Urothelium cell line (cell line): Measurements from ENCODE around the gene JAM3.

ENCODE experiments used
- DNase-seq: peaks from one replicate; pipeline ENCODE4 v3.0.0; 2011; ENCODE audit warnings: low spot score, mixed read lengths
- FAIRE-seq: peaks from 2 replicates; lab custom pipeline; 2011; peaks lifted over from hg19 to GRCh38; lab: Jason Lieb, UNC

The JAM3 gene

DNA sequence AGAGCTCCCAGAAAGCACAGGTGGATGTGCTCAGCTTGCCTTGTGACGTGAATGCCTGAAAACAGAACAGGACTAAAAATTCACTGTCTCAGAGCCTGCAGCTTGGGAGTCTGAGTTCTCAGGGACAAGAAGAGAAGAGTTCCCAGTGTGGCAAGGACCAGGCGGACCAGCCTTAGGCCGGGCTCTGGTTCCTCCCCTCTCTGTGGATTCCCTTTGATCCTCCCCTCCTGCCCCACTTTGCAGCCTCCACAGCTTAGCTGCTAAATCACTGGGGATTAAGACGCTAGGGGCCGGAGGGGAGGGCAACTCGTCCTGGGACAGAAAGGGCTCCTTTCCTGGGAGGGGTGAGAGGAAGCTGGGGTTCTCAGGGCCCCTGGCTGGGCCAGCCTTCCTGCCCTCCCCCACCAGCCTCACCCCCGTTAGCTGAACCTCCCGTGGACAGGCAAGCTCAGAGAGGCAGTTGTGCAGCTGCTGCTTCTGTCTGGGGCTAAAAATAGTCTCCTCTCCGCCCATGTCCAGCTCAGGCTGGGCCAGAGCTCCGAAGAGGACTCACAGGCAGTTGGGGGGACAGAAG is 29.9 kb upstream of the JAM3 start:
- FAIRE-seq: no peak
- no peak for DNase-seq

GRCh38 chr11:134039726-134040385 is 29.0 kb upstream of the JAM3 start:
- DNase-seq (no peak), FAIRE-seq (no peak)

GRCh38 chr11:134040386-134041302 is 28.2 kb upstream of the JAM3 start:
- no peak for DNase-seq
- FAIRE-seq: no peak

DNA sequence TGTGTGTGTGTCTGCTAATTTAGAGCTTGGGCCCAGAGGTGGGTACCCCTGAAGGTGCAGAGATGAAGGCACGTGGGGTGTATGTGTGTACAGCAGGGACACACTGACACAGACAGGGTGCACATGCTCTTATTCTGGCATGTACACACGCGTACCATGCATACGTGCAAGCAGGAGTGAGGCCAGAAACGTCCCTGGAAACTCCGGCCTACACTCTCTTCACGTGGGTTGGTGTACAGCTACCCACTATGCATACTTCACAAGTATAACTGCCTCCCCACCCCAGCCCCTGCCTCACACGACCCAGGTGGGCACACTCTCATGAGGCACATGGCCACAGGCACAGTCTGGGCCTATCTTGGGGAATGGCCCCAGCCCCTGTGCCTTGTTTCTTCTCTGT is 27.5 kb upstream of the JAM3 start:
- DNase-seq (no peak), FAIRE-seq (no peak)

- FAIRE-seq (no peak), DNase-seq (no peak)
Observed at GRCh38 chr11:134041791-134042696, 26.8 kb upstream of the JAM3 start.

GRCh38 chr11:134043821-134044420 is 25.0 kb upstream of the JAM3 start:
- no peak for FAIRE-seq

DNA sequence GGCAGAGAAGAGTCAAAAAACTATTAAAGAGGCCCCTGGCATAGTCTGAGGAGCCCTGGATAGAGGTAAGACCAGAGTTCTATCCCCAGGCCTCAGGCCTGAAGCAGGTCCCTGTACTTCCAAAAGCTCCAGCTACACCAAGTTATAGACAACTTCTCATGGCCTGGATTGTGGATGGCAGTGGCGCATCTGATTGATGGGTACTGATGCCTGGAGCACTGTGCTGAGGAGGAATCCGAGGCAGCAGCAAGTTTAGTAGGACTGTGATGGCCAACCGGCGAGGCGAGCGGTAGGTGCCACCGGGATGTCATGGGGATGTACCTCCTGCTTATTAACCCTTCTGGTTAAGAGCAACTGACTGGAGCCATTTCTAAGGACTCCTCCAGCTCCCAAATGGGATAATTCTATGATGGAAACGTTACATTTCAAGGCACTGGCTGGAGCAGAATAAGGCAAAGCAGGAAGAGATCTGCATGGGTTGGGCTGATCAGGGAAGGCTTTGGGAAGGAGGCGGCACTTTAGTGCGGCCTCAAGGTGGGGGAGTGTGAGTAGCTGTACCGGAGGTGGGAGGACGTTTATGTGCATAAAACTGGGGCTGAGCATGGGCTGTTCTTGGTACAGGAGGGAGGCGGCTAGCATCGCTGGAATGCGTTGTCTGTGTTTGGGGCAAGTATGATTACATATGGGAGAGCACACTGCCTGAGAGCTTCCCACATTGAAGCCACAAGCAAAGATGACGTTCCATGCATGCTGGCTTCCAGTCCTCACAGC is 24.2 kb upstream of the JAM3 start:
- DNase-seq (no peak), FAIRE-seq (no peak)

More at GRCh38 chr11:134043821-134044420, 25.0 kb upstream of the JAM3 start:
- no peak for DNase-seq

DNA sequence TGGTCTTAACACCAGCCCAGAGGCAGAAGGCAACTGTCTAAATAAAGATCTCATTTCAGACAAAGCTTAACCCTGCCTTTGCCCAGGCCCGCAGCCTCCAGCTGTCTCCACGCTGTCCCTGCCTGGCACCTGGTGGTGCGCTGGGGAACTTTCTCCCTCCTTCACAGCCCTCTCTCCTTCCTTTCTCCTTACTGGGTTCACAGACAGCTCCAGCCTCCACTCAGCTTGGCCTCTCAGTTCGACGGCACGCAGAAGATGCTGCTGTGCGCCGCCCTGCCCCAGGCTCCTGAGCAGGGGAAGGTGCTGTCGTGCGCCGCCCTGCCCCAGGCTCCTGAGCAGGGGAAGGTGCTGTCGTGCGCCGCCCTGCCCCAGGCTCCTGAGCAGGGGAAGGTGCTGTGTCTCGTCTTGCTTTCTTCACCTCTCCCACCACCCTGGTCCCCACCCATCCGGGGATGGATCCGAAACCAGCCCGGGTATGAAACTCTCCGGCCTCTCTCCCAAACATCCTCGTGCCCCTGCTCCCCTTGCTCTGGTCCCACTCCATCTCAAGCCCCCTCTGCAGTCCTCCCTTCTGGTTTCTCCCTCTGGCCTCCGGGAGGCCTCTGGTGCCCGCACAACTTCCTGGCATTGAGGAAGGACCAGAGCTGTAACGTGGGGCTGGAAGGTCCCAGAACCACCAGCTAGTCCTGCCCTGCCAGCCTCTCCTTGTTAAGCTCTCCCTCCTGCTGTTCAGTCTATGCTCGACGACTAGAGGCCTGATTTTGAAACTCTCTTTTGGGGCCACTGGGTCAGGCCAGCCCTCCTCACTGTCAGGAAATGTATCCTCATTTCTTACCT is 22.9 kb upstream of the JAM3 start:
- FAIRE-seq (no peak), DNase-seq (no peak)

- DNase-seq (no peak), FAIRE-seq (no peak)
Observed at GRCh38 chr11:134046681-134047449, 22.0 kb upstream of the JAM3 start.

- FAIRE-seq (no peak), DNase-seq (peak; percentile 58)
Observed at GRCh38 chr11:134047586-134047999, 21.3 kb upstream of the JAM3 start.

- FAIRE-seq (no peak), DNase-seq (no peak)
Observed at GRCh38 chr11:134048028-134048427, 20.8 kb upstream of the JAM3 start.

- FAIRE-seq (no peak), DNase-seq (no peak)
Observed at GRCh38 chr11:134049303-134049702, 19.6 kb upstream of the JAM3 start.

GRCh38 chr11:134050541-134051383 is 18.1 kb upstream of the JAM3 start:
- FAIRE-seq (no peak), DNase-seq (peak; percentile 78)

GRCh38 chr11:134052395-134052987 is 16.4 kb upstream of the JAM3 start:
- no peak for DNase-seq
- no peak for FAIRE-seq

DNA sequence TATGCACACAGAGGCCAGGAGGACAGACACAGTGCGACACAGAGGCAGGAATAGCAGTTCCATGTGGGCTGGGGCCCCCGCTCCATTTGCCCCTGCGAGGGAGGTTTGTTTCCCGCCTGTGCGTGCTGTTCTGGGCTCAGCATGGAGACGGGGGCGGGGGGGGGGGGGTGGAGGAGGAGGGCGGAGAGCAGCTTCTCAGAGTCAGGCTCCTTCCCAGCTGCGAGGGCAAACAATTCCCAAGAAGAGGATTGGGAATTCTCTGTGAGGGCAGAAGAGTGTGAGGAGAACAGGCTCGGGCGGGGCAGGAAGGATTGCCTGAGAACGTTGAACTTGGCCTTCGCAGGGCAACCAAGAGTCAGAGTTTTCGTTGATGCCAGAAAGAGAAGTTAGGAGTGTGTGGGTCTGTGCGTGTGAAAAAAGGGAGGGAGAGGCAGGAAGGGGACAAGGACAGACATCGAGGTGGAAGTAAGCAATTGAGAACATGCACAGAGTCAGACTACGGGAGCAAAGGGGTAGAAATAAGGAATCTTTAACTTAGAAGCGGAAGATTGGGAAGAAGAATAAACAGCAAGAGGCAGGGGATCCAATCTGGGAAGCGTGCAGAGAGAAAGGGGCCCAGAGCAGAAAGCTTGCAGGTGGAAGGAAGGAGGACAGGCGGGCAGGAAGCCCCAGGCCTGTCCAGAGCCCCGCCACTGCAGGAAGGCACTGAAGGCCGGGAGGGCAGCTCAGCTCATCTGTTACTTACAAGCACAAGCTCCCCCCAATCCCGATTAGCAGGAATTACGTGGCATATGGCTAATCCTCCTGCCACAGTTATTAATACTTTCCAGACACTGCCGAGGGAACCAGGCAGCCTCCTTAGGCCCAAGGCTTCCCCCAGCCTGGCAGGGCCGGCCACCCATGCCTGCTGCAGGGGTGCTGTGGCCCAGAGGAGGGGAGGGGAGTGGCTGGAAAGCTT is 15.6 kb upstream of the JAM3 start:
- FAIRE-seq (no peak), DNase-seq (no peak)

- no peak for DNase-seq
- no peak for FAIRE-seq
Observed at GRCh38 chr11:134055029-134055428, 13.8 kb upstream of the JAM3 start.
